ENCODE measurements around the gene ATF7.

Gene ATF7

GRCh38 chr12:53459097-53459496 is 167.1 kb downstream of the ATF7 start:
- H3K4me2 ChIP-seq (ENCODE audit: low read length) = no peak overlapping the region
- H3F3A ChIP-seq (ENCODE audit: insufficient read depth, low read length) = no peaks in the 10 kb centered on the region
- no peak overlapping the region for H3K9ac ChIP-seq (ENCODE audit: low read length)

More at GRCh38 chr12:53459097-53459496, 167.1 kb downstream of the ATF7 start:
- peaks cover 19% of the 10 kb centered on the region for H3K79me2 ChIP-seq (ENCODE audit: insufficient read depth, low read length)
- no peak overlapping the region for H2AFZ ChIP-seq (ENCODE audit: low read length)
- H3K9me3 ChIP-seq (ENCODE audit: low read length) = no peaks in the 10 kb centered on the region
- H4K20me1 ChIP-seq (ENCODE audit: insufficient read depth, low read length) = peaks cover 6% of the 10 kb centered on the region
- no peak for TF ChIP-seq CTCF (IDR thresholded peaks at IDR 0.05; ENCODE audit: low read length)
- no peak for TF ChIP-seq EZH2 (IDR thresholded peaks at IDR 0.05; ENCODE audit: borderline replicate concordance, low read length)
- H3K36me3 ChIP-seq (ENCODE audit: insufficient read depth, low read length) = peaks cover 100% of the 10 kb centered on the region
- H3K9me2 ChIP-seq (ENCODE audit: low read depth, low read length) = no peaks in the 10 kb centered on the region
- H3K4me3 ChIP-seq (ENCODE audit: low read depth, low read length, poor library complexity, severe bottlenecking) = no peak overlapping the region
- H3K4me1 ChIP-seq (ENCODE audit: insufficient read depth, low read length, severe bottlenecking) = peaks cover 9% of the 10 kb centered on the region
- H3K27me3 ChIP-seq (ENCODE audit: insufficient read depth, low read length) = no peaks in the 10 kb centered on the region
- no peak overlapping the region for H3K27ac ChIP-seq (ENCODE audit: low read depth, low read length, poor library complexity, severe bottlenecking)
